Transverse colon (tissue), 4 donors: ENCODE measurements around the gene ROCK2. TPM values are rescaled to one million over a fixed set of nuclear protein-coding genes. Genes with fewer than 3 reads are reported as not detected.

Experiments
- DNase-seq: peaks from one replicate; pipeline ENCODE4 v3.0.0-alpha.2; 2019
- H3K27ac ChIP-seq, 4 donors: fragments of 200-600 bp; sonication (generic); 2 replicates each; pipeline ENCODE4 v1.5.1; 2016 to 2018; ENCODE audit warnings: inconsistent platforms in 4 of 4
- H3K27me3 ChIP-seq: fragments of 200-600 bp; sonication (generic); 2 replicates; pipeline ENCODE4 v1.5.1; 2017; ENCODE audit warnings: inconsistent platforms
- H3K36me3 ChIP-seq, 4 donors: fragments of 200-600 bp; sonication (generic); 2 replicates each; pipeline ENCODE4 v1.5.1; 2017 to 2019; ENCODE audit warnings: inconsistent platforms in 4 of 4
- H3K4me1 ChIP-seq, 4 donors: fragments of 200-600 bp; sonication (generic); 2 replicates each; pipeline ENCODE4 v1.5.1; 2017 to 2020; ENCODE audit warnings: inconsistent platforms in 4 of 4
- H3K4me3 ChIP-seq, 4 donors: fragments of 200-600 bp; sonication (generic); 1 replicate in 1 of 4; 2 replicates in 3 of 4; pipeline versions ENCODE4 v1.5.1 to v1.6.1; 2017 to 2019; ENCODE audit warnings: inconsistent platforms in 4 of 4
- H3K9me3 ChIP-seq, 2 donors: fragments of 200-600 bp; sonication (generic); 2 replicates each; pipeline ENCODE4 v1.5.1; 2017 to 2019; ENCODE audit warnings: inconsistent platforms in 2 of 2
- CTCF ChIP-seq, 5 experiments: fragments of 200-600 bp in 3 of 5; fragments of 450-650 bp in 2 of 5; sonication (generic) in 3 of 5; IDR thresholded peaks; 1 replicate in 2 of 5; 2 replicates in 3 of 5; pipeline ENCODE4 v1.5.1; 2016 to 2017; ENCODE audit warnings: antibody characterized with exemption in 5 of 5, inconsistent platforms in 3 of 5, mild to moderate bottlenecking in 2 of 5, moderate library complexity in 1 of 5
- EP300 ChIP-seq: sonication (generic); formaldehyde crosslinking; IDR thresholded peaks from one replicate; pipeline ENCODE4 v1.6.1; 2017; ENCODE audit warnings: antibody characterized with exemption, low read depth
- POLR2A ChIP-seq: fragments of 450-650 bp; IDR thresholded peaks from one replicate; pipeline ENCODE4 v1.6.1; 2016; ENCODE audit warnings: antibody characterized with exemption, mild to moderate bottlenecking, moderate library complexity
- POLR2AphosphoS5 ChIP-seq, 3 donors: sonication (generic); formaldehyde crosslinking; IDR thresholded peaks; one replicate each; pipeline ENCODE4 v1.6.1; 2016; ENCODE audit warnings: antibody characterized with exemption in 3 of 3
- WGBS, 2 donors: methylation state at CpG; one replicate each; pipeline ENCODE4 v1.1.5; 2018; ENCODE audit warnings: low coverage in 1 of 2; 5-methylcytosine and 5-hydroxymethylcytosine counted together
- in situ Hi-C, 4 donors: fragments of 200-750 bp; cut with MboI; loops; one replicate each; pipeline versions ENCODE4 v1.15.0 to v1.15.1; 2017; ENCODE audit warnings: low sequenced_read_pairs in 3 of 4, low pct_ligation_motif_present in 1 of 4, low pct_unique_long_range_greater_than_20kb in 1 of 4
- intact Hi-C: fragments of 100-400 bp; cut with DNase I; formaldehyde crosslinking; loops from one replicate; pipeline ENCODE4 v1.15.1; 2023; ENCODE audit warnings: low total_unique reads
- total RNA-seq, 4 donors: library from RNA; depleted of rRNA; stranded (reverse); fragments of >200 nt; gene quantifications; one replicate each; pipeline ENCODE4 v1.1.0, GENCODE V29; 2016

The ROCK2 gene
- total RNA-seq, 4 donors from 2014 or later: 53.9 to 93.0 (median 74.7) TPM

- H3K27me3 ChIP-seq: no peaks in the 10 kb centered on the region
- no peak overlapping the region for H3K4me3 ChIP-seq
- H3K36me3 ChIP-seq: no peaks in the 10 kb centered on the region
- WGBS, 2 donors: 31 to 100% methylated on average over 1 to 3 of the region's 3 CpGs
- no peaks in the 10 kb centered on the region for H3K4me1 ChIP-seq
- DNase-seq: no peak
- H3K27ac ChIP-seq: no peak overlapping the region
- no peaks in the 10 kb centered on the region for H3K9me3 ChIP-seq
- intact Hi-C loops: no loop called here
- in situ Hi-C loops: loop anchor here (25.0 kb wide), 3 partner anchors 265 to 440 kb away; no protein-coding TSS in a partner anchor
- no peak for TF ChIP-seq POLR2AphosphoS5 (IDR thresholded peaks at IDR 0.05)
- no peak for TF ChIP-seq POLR2A
- no peak for TF ChIP-seq EP300
- TF ChIP-seq CTCF (IDR thresholded peaks at IDR 0.05): no peak
These were observed 197.2 kb downstream of the ROCK2 start for GRCh38 chr2:11147263-11147662.

GRCh38 chr2:11146076-11146475 lies 198.4 kb downstream of the ROCK2 start:
- no peaks in the 10 kb centered on the region for H3K4me1 ChIP-seq
- in situ Hi-C loops: loop anchor here (25.0 kb wide), 3 partner anchors 266 to 441 kb away; no protein-coding TSS in a partner anchor
- 87 to 93% methylated on average over 2 to 3 of the region's 3 CpGs for WGBS, 2 donors
- TF ChIP-seq CTCF (IDR thresholded peaks at IDR 0.05): no peak
- TF ChIP-seq POLR2AphosphoS5 (IDR thresholded peaks at IDR 0.05): no peak
- no peak for TF ChIP-seq EP300
- no peak for TF ChIP-seq POLR2A
- no peak overlapping the region for H3K27ac ChIP-seq
- intact Hi-C loops: no loop called here
- no peak for DNase-seq
- no peak overlapping the region for H3K4me3 ChIP-seq
- no peaks in the 10 kb centered on the region for H3K9me3 ChIP-seq
- H3K27me3 ChIP-seq: no peaks in the 10 kb centered on the region
- no peaks in the 10 kb centered on the region for H3K36me3 ChIP-seq

- no peak for TF ChIP-seq POLR2AphosphoS5 (IDR thresholded peaks at IDR 0.05)
- no peak for TF ChIP-seq POLR2A
- no peak for TF ChIP-seq CTCF (IDR thresholded peaks at IDR 0.05)
- no peak for TF ChIP-seq EP300
- no peaks in the 10 kb centered on the region for H3K27me3 ChIP-seq
- H3K9me3 ChIP-seq: no peaks in the 10 kb centered on the region
- WGBS, 2 donors: 80% methylated on average over 1 of the region's 1 CpG; no CpG with 5 or more reads in 1 of the 2 donors
- in situ Hi-C loops (loop anchor here (25.0 kb wide), 3 partner anchors 267 to 442 kb away; no protein-coding TSS in a partner anchor), intact Hi-C loops (no loop called here)
- no peaks in the 10 kb centered on the region for H3K4me1 ChIP-seq
- H3K36me3 ChIP-seq: no peaks in the 10 kb centered on the region
- no peak overlapping the region for H3K27ac ChIP-seq
- DNase-seq: no peak
- H3K4me3 ChIP-seq: no peak overlapping the region
These were observed 199.1 kb downstream of the ROCK2 start for GRCh38 chr2:11145350-11145749.

- Histone ChIP-seq H3K9me3 (no peaks in the 10 kb centered on the region), H3K4me3 (no peak overlapping the region), H3K36me3 (no peaks in the 10 kb centered on the region), H3K27ac (no peak overlapping the region), H3K4me1 (no peaks in the 10 kb centered on the region), H3K27me3 (no peaks in the 10 kb centered on the region)
- DNase-seq: no peak
- in situ Hi-C loops (loop anchor here (25.0 kb wide), 3 partner anchors 268 to 443 kb away; no protein-coding TSS in a partner anchor), intact Hi-C loops (no loop called here)
- TF ChIP-seq EP300: no peak
- WGBS, 2 donors: 56 to 92% methylated on average over 2 to 6 of the region's 6 CpGs
These were observed 199.7 kb downstream of the ROCK2 start for GRCh38 chr2:11144738-11145079.
